ENCODE measurements around the gene POMGNT2. TPM values are rescaled to one million over a fixed set of nuclear protein-coding genes. Genes with fewer than 3 reads are reported as not detected.

The POMGNT2 gene
- total RNA-seq, 1 experiment from 2014 or later, result 7.8 TPM

Other genes starting within 250 kb of the POMGNT2 start
- not detected in 2 replicates for gene CYP8B1, start 230.2 kb downstream of the POMGNT2 start, total RNA-seq (2014; rRNA removed; shearing (Covaris generic))
- not detected in 2 replicates for gene ZNF662, start 199.9 kb downstream of the POMGNT2 start, total RNA-seq (2014; rRNA removed; shearing (Covaris generic))
- not detected in 2 replicates for gene GASK1A, start 126.8 kb downstream of the POMGNT2 start, total RNA-seq (2014; rRNA removed; shearing (Covaris generic))
- gene SNRK, start 180.5 kb upstream of the POMGNT2 start, total RNA-seq (2014; rRNA removed; shearing (Covaris generic)), result 7.1 and 9.3 TPM in 2 replicates